22Rv1 (cell line): ENCODE results near the gene ITPRIPL2.

Experiments used
- H3K27ac ChIP-seq: fragments of 450-650 bp; 2 replicates; pipeline ENCODE4 v1.5.1; 2017
- CTCF ChIP-seq: fragments of 450-650 bp; IDR thresholded peaks from 2 replicates; pipeline ENCODE4 v1.5.1; 2017; ENCODE audit warnings: mild to moderate bottlenecking
- ZFX ChIP-seq: fragments of 450-650 bp; IDR thresholded peaks from 2 replicates; pipeline ENCODE4 v1.6.1; 2017; ENCODE audit warnings: antibody characterized with exemption, borderline replicate concordance

Gene ITPRIPL2

GRCh38 chr16:19108409-19109287 lies 5.1 kb upstream of the ITPRIPL2 start:
- TF ChIP-seq CTCF = no peak
- TF ChIP-seq ZFX = no peak
- no peak overlapping the region for H3K27ac ChIP-seq

- no peak overlapping the region for H3K27ac ChIP-seq
- no peak for TF ChIP-seq ZFX
- TF ChIP-seq CTCF = no peak
Measured at GRCh38 chr16:19109288-19109664, 4.5 kb upstream of the ITPRIPL2 start.

GRCh38 chr16:19110537-19111360 lies 3.0 kb upstream of the ITPRIPL2 start:
- H3K27ac ChIP-seq = no peak overlapping the region
- TF ChIP-seq ZFX (no peak), CTCF (no peak)

- TF ChIP-seq CTCF (no peak), ZFX (no peak)
- H3K27ac ChIP-seq = no peak overlapping the region
Measured at GRCh38 chr16:19112099-19112407, 1.7 kb upstream of the ITPRIPL2 start.

GRCh38 chr16:19114359-19115147 lies 789 bp downstream of the ITPRIPL2 start:
- TF ChIP-seq ZFX (no peak), CTCF (no peak)
- H3K27ac ChIP-seq = peak overlapping the region; percentile 65

GRCh38 chr16:19115148-19116021 lies 1.6 kb downstream of the ITPRIPL2 start:
- no peak overlapping the region for H3K27ac ChIP-seq
- no peak for TF ChIP-seq ZFX
- TF ChIP-seq CTCF = no peak
